DMS 273 (cell line): ENCODE measurements around the gene C10orf105.
A peak's percentile ranks its signal among the peaks of the same experiment; 100 is the strongest.

ENCODE experiments used
- DNase-seq: peaks from one replicate; lab custom pipeline; 2025; ENCODE audit not compliant: unreplicated experiment; lab: John Stamatoyannopoulos, UW

C10orf105 gene

DNA sequence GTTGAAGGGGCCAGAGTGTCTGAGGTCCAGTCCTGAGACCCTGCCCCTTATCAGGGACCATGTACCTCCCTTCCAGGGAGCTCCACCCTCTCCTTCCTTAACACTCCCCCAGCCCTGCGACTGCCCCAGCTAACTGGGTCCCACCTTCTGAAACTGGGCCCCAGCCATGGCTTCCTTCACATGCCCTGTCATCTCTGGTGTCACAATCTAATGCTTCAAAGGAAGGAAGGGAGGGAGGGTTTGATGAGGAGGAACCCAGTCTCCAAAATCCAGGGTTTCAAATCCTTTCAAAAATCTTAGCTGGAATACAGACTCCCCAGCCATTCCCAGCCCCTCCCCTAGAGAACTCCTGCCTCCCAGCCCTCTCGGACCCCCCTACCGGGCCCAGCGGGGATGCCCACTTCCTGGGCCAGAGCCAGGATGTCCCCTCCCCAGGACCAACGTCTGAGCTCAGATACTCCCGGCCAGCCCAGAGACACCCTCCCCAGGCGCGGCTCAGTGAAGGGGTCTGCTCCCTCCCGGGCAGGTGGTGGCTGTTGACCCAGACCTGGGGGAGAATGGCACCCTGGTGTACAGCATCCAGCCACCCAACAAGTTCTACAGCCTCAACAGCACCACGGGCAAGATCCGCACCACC lies 18.0 kb downstream of the C10orf105 start:
- no peak for DNase-seq

DNA sequence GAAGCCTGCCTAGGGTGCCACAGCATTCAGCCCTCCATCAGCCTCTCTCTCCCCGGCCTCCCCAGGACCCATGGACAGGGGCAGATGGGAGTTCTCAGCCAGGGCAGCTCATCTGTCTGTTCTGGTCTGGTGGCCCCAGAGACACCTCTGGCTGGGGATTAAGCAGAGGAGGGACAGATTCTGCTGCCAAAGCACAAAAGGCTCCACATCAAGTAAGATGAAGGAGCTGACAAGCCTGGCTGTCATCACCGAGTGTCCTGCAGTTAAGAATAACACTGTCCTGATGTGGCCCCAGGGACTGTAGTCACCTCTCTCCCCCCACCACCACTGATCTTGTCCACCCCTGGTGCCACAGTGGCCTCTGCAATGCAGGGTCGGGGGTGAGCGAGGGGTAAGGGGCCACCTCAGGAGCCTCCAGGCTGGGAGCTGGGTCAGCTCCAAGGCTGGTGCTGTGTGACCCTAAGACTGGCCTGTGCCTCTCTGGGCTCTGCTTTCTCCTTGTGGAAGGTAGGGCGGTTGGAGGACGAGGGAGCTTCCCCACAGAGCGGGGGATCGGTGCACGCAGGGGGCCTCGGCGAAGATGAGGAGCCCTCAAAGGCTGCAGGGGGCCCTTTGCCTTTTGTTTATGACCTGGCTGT lies 18.7 kb downstream of the C10orf105 start:
- DNase-seq = no peak

DNA sequence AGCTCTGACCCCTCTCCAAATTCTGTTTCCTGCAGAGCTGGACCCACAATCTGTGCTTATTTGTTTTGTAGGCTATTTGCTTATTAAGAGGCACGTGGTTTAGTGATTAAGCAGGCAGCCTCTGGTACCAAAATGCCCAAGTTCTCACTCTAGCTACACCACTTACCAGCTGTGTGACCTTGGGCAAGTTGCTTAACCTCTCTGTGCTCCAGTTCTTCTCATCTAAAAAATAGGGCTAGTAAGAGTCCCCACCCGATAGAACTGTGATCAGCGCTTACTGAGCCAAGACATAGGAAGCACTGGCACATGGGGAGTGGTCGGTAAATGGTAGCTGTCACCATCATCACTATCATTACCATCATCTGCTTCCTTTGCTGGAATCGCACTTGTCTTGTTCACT lies 20.8 kb downstream of the C10orf105 start:
- DNase-seq = no peak

GRCh38 chr10:71697938-71698709 lies 21.5 kb downstream of the C10orf105 start:
- no peak for DNase-seq

DNA sequence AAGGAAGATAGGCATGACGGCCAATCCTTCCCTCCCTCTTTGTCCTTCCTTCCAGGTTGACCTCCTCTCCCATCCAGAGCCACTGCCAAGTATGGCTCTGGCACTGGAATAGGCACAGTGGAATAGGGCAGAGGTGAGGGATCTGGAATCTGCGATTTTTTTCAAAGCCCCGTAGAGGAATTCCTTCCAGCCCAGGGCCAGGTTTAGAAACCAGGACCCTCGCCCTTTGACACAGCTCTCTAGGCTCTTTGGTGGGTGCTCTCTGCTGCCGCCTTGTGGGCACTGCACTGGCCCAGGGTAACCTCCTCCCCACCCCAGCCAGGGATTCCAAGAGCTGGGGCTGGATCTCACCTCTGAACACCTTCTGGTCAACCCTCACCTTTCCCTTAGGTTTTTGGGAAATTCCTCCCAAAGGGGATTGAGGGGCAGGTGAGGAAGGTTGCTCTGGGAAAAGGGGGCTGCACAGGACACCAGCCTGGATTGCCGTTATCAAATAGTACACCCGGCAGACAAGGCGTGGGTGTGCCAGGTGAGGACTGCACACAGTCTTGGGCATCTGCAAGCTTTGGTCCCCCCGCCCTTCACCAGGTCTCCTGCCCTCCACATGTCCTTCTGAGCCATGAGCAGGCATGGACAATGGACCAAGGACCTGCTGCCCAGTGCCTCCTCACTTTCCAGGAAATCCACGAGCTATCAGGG lies 22.8 kb downstream of the C10orf105 start:
- peak; percentile 74 for DNase-seq

DNA sequence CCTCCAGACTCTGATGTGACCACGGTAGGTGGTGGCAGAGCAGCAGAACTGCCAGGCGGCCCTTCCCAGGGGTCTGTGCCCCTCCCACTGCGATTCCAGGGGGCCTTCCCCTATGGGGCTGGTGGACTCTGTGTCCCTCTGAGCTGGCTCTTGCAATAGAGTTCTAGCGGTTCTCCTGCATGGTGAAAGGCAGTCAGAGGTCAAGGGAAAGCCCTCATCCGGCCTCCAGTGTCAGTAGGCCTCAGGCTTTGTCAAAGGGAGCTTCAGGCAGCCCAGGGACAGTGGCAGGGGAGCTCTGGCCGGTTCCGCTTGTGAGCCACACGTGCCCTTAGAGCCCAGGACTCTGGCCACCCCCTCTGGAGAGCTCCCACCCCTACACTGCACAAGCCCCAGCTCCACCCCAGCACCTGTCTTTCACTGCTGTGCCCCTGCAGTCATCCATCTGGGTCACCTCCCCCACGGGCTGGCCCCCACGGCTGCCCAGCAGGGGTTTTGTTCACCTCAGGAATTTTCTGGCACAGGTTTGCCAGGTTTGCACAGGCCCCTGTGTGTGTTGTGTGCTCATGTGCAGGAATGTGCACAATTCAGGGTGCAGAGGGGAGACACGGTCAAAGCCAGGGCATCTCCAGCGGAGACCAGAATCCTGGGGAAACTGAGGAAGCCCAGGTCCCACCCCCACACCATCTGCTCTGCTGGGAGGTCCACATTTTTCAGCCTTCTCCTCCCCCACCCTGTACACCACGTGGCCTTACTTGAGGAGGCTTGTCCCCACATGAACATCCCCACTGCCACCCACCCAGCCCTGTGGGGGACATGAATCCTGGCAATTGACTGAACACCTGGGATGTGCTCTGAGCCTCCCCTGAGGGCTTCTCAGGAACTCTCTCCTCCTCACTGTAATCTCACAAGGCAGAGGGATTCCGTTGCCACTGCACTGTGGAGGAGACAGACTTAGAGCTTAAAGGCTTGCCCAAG lies 23.8 kb downstream of the C10orf105 start:
- peak; percentile 14 for DNase-seq

DNA sequence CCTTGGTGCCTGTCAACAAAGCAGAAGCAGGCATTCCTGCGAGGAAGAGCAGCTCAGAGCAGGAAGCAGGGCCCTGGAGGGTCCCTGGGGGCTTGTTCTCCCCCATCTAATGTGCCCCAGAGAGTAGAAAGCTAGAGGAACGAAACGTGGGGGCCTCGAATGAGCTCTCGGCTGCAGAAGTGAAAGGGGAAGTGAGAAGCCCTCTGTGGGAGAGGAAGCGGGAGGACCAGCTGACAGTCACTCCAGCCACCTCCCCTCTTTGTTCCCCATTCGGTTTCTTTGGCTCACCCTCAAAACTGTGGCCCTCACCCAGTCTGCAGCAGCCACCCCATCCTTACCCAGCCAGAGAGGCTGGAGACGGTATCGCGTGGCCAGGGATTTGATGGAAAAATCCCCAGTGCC lies 25.0 kb downstream of the C10orf105 start:
- DNase-seq = no peak

GRCh38 chr10:71694039-71694501 lies 25.5 kb downstream of the C10orf105 start:
- DNase-seq = no peak

- DNase-seq = no peak
Measured at GRCh38 chr10:71693377-71693776, 26.2 kb downstream of the C10orf105 start.

GRCh38 chr10:71692598-71693306 lies 26.8 kb downstream of the C10orf105 start:
- no peak for DNase-seq

- DNase-seq = no peak
Measured at GRCh38 chr10:71691405-71691804, 28.2 kb downstream of the C10orf105 start.

GRCh38 chr10:71690094-71690720 lies 29.4 kb downstream of the C10orf105 start:
- no peak for DNase-seq

GRCh38 chr10:71688256-71688655 lies 31.3 kb downstream of the C10orf105 start:
- no peak for DNase-seq

GRCh38 chr10:71687480-71687879 lies 32.1 kb downstream of the C10orf105 start:
- DNase-seq = no peak

GRCh38 chr10:71687077-71687476 lies 32.5 kb downstream of the C10orf105 start:
- DNase-seq = peak; percentile 28

GRCh38 chr10:71685554-71686232 lies 33.9 kb downstream of the C10orf105 start:
- no peak for DNase-seq

DNA sequence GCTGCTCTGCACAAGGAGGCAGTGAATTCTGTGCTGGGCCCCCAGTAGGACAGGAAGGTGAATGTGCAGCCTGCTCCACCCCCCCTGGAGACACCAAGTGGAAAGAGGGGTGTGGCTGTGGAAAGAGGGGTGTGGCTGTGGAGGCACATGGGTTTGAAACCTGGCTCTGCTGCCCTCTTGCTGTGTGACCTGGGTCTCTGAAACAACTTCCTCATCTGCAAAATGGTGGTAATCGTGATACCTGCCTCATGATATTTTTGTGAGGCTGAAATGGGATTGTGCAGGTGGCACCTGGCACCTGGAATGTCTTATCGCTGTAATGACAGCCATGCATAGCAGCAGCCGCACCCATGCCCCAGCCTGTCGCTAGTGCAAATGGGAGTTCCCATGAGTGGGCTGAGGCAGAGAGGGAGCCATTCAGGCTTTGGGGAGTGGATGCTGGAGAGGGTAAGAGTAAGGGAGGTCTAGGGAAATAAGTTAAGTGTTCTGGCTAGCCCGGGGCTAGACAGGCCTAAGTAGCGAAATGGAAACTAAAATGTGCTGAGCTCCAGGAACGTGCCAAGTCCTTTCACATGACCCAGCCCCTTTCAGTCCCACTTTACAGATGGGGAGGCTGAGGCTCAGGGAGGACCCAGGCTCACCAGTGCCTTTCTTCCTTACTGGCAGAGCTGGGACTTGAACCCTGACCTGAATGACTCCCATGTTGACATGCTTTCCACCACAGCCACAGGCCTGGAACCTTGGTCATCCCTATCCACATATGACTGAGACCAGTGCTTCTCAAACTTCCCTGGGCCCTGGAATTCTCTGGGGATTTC lies 35.0 kb downstream of the C10orf105 start:
- peak; percentile 32 for DNase-seq

DNA sequence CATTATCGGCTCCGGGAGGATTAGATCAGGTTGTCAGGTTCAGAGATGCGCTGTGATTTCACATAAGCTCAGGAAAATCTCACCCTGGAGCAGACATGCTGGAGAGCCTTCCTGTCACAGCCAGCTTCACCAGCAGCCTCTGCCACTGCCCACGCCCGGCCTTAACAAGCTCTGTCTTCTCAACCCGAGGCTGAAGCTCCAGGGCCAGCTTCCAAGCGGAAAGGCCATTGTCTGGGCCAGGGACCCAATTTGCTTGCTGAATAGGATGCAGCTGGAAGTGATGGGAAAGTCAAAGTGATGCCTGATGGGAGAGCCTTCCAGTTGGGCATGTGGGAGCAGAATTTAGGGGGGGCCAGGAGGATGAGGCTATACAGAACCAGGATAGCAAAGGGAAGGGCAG lies 36.3 kb downstream of the C10orf105 start:
- DNase-seq = no peak
